Fibroblast of skin of right biceps (primary cell): ENCODE data around the gene UNK.
"Not testable (repeated sequence)": the region's sequence is repeated elsewhere in the genome, so short reads cannot be mapped to it uniquely, and the experiment has no call there.

ENCODE experiments used
- DNase-seq: peaks from one replicate; pipeline ENCODE4 v3.0.0-alpha.2; 2013

The UNK gene

GRCh38 chr17:75807861-75808260 lies 23.3 kb downstream of the UNK start:
- DNase-seq, result no peak

DNA sequence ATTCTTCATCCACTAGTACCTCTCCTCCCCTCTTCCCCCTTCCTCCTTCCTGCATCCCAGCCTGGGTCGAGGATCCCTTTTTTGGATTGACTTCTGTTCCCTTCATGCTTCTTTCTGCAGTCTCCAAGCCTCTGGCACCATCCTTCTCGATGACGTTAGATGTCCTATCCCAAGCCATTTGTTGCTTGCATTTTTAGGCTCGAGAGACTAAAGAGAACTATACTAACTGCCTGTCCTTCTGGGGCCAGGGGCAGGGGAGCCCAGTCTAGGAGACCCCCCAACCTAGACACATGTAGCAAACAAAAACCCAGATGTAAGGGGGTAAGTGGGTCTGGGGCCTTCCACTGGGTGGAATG lies 23.9 kb downstream of the UNK start:
- DNase-seq, result no peak

DNA sequence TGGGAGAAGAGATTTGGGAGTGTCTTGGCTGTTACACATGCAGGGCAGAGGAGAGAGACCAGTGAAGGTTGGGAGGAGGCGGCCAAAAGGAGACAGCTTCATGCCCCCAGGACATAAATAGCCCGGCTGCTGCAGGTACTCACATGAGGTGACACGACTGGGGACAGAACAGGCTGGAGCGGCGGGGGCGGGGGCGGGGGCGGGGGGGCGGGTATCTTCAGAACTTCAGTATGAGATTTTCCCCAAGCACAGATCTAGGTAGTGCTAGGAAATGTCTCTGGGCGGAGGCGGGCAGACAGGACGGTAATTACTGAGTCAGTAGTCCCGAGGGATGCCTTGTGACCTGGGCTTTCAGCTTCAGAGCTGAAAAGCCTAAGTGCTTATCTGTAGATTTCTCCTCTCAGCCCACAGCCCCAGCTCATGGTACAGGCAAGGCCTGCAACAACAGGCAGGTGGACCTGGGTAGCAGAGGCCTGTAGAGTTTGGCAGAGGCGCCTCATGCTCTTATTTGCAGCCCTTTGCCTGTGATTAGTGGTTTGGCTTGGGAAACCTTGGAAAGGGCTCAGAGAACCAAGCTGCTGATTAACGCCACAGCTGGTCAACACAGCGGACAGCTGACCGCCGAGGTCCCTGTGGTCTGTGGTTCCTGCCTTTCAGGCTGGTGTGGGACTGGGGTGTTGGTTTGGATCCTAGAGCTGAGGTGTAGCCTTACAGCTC lies 24.5 kb downstream of the UNK start:
- DNase-seq, result peak; percentile 61

GRCh38 chr17:75809631-75810111 lies 25.1 kb downstream of the UNK start:
- DNase-seq, result no peak

GRCh38 chr17:75810216-75810615 lies 25.6 kb downstream of the UNK start:
- DNase-seq, result no peak

- DNase-seq, result not testable (repeated sequence)
Measured at GRCh38 chr17:75810756-75811155, 26.1 kb downstream of the UNK start.

DNA sequence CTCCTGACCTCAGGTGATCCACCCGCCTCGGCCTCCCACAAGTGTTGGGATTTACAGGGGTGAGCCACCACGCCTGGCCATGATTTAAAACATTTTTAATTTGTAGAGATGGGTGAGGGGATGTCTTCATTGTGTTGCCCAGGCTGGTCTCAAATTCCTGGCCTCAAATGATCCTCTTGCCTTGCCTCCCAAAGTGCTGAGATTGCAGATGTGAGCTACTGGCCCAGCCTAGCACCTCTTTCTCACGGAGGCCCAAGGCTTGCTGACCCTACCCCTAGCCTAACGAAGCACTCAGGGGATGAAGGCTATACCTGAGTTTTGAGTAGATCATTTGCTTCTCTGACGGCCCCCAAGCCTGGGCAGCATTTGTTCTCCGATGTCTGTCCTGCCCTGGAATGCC lies 26.6 kb downstream of the UNK start:
- DNase-seq, result no peak

DNA sequence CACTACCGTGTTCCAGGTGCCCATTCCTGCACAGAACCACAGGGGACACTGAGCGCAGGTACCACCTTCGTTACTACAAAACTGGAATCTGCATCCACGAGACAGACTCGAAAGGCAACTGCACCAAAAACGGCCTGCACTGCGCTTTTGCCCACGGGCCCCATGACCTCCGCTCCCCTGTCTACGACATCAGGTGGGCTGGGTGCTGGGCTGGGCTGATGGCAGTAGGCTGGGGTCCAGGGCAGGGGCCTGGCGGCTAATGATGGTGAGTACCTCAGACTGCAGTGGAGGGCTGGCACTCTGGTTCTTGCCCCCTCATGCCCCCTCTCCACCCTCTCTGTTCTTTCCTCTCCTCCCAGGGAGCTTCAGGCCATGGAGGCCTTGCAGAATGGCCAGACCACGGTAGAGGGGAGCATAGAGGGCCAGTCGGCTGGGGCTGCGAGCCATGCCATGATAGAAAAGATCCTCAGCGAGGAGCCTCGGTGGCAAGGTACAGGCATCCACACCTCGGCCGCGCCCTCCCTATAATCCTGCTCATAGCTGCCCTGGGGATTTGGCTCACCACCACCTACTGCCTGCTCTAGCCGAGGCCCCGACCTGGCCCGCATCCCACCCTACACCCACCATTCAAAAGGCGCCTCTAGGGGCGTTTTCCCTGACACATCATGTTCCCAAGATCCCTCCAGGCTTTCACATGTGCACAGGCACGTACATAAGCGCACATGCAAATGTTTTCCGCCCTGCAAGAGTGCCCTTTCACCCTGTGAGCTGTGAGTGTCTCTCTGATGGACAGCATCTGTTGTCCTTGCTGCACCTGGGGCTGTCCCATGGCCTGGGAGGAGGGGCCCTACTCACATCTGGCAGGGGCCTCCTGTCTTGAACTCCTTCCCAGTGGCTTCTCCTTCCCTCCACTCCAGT lies 27.7 kb downstream of the UNK start:
- no peak for DNase-seq

DNA sequence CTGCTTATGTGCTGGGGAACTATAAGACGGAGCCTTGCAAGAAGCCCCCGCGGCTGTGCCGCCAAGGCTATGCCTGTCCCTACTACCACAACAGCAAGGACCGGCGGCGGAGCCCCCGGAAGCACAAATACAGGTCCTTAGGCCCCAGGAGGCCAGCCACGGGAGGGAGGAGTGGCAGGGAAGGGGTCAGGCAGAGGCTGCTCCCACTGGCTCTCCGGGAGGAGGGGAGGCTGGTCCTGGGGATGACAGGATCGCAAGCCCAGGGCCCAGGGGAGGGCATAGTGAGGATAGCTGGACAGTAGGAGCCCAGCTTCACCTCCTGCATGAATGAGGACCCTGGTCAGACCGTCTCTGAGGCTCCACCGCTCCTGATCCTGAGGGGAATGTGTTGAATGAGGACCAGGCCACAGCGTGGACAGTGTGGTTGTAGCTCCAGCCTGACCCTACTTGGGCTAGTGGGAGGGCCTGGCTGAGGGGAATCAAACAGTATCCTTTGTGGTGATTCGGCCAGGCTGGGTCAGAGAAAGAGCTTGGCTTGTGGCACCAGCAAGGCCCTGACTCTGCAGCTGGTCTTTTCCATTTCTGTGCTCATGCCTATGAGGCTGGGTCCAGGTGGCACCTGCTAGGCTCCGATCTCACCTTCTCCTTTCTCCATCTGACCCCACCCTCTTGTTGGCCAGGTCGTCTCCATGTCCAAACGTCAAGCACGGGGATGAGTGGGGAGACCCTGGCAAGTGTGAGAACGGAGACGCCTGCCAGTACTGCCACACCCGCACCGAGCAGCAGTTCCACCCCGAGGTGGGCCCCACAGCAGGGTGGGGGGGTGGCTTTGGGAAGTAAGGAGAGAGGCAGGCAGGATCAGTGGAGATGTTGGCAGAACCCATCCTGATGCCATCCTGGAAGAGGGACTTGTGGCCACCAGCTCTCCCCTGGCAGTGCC lies 28.7 kb downstream of the UNK start:
- no peak for DNase-seq

- no peak for DNase-seq
Measured at GRCh38 chr17:75814021-75814395, 29.4 kb downstream of the UNK start.

GRCh38 chr17:75814900-75815373 lies 30.3 kb downstream of the UNK start:
- DNase-seq, result peak; percentile 61

GRCh38 chr17:75815399-75815798 lies 30.8 kb downstream of the UNK start:
- no peak for DNase-seq

DNA sequence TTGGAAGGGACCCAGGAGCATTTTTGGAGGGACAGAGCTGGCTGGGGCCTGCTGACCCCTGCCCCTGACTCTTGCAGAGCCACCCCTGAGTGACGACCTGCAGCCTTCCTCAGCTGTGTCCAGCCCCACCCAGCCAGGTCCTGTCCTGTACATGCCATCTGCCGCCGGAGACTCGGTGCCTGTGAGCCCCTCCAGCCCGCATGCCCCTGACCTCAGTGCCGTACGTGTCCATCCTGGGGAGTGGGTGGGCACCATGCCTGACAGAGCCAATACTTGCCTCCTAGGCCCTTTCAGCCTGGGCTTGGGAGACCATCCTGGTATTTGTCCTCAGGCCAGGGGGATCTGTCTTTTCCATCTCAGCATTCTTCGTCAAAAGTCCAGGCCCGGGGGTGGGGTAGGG lies 32.1 kb downstream of the UNK start:
- DNase-seq, result no peak

GRCh38 chr17:75817571-75817970 lies 33.0 kb downstream of the UNK start:
- DNase-seq, result no peak

- no peak for DNase-seq
Measured at GRCh38 chr17:75818326-75818885, 33.8 kb downstream of the UNK start.

- no peak for DNase-seq
Measured at GRCh38 chr17:75819116-75819515, 34.5 kb downstream of the UNK start.

DNA sequence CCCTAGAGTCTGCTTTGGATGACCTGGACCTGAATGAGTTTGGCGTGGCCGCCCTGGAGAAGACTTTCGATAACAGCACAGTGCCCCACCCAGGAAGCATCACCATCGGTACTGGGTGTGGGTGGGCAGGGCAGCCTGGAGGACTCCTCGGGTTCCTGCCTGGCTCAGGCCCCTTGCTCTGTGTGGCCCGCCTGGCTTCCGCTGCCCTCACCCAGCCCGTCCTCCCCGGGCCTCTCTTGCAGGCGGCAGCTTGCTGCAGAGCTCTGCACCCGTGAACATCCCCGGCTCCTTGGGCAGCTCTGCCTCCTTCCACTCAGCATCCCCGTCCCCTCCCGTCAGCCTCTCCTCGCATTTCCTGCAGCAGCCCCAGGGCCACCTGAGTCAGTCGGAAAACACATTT lies 35.1 kb downstream of the UNK start:
- DNase-seq, result no peak

- DNase-seq, result no peak
Measured at GRCh38 chr17:75820094-75821080, 35.8 kb downstream of the UNK start.

GRCh38 chr17:75821552-75821951 lies 36.9 kb downstream of the UNK start:
- DNase-seq, result no peak

DNA sequence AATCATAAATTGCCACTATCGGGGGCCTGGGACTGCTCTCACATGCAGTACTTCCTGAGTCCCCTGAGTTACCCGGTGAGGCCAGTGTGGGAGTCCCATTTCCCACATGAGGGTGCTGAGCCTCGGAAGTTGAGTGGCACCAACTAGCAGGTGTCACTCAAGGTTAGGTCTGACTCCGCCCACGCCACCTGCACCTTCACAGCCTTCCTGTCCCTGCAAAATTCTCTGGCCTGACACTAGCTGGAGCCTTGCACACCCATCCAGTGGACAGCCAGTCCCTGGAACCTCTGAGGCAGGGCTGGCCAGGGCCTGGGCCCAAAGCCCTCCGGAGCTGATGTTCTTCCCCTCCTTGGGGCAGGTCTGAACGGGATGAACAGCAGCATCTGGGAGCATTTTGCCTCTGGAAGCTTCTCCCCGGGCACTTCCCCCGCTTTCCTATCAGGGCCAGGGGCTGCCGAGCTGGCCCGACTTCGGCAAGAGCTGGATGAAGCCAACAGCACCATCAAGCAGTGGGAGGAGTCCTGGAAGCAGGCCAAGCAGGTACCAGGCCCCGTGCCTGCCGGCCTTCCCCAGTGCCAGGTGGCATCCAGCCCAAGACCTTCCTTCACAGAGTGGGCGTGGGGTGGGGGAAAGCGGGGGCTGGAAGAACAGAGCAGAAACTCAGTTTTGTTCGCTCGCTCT lies 37.7 kb downstream of the UNK start:
- no peak for DNase-seq

- no peak for DNase-seq
Measured at GRCh38 chr17:75822800-75823166, 38.2 kb downstream of the UNK start.
